GM21447 (cell line): Measurements from ENCODE around the gene PSMG1.
A peak's percentile ranks its signal among the peaks of the same experiment; 100 is the strongest.

Experiments used
- ATAC-seq: cut with Tn5 transposase; IDR thresholded peaks from one replicate; pipeline ENCODE4 v1.9.1; 2021; ENCODE audit not compliant: unreplicated experiment

Gene PSMG1

GRCh38 chr21:39189857-39190604 is 6.8 kb upstream of the PSMG1 start:
- no peak for ATAC-seq

GRCh38 chr21:39188521-39189139 is 5.4 kb upstream of the PSMG1 start:
- ATAC-seq: no peak

GRCh38 chr21:39187141-39187540 is 3.9 kb upstream of the PSMG1 start:
- no peak for ATAC-seq

GRCh38 chr21:39186676-39187075 is 3.4 kb upstream of the PSMG1 start:
- no peak for ATAC-seq

- no peak for ATAC-seq
These were observed 1.9 kb upstream of the PSMG1 start for GRCh38 chr21:39185157-39185556.

- no peak for ATAC-seq
These were observed 1.1 kb upstream of the PSMG1 start for GRCh38 chr21:39184050-39184980.

GRCh38 chr21:39182484-39183271 is 573 bp downstream of the PSMG1 start:
- ATAC-seq: peak; percentile 5

GRCh38 chr21:39182016-39182415 is 1.2 kb downstream of the PSMG1 start:
- no peak for ATAC-seq

- ATAC-seq: no peak
These were observed 1.9 kb downstream of the PSMG1 start for GRCh38 chr21:39181205-39181818.

- ATAC-seq: no peak
These were observed 2.7 kb downstream of the PSMG1 start for GRCh38 chr21:39180429-39181019.

GRCh38 chr21:39178421-39178820 is 4.8 kb downstream of the PSMG1 start:
- ATAC-seq: no peak

GRCh38 chr21:39176271-39176709 is 7.0 kb downstream of the PSMG1 start:
- no peak for ATAC-seq

- ATAC-seq: no peak
These were observed 7.6 kb downstream of the PSMG1 start for GRCh38 chr21:39175665-39176064.

GRCh38 chr21:39175154-39175553 is 8.1 kb downstream of the PSMG1 start:
- no peak for ATAC-seq

- no peak for ATAC-seq
These were observed 9.3 kb downstream of the PSMG1 start for GRCh38 chr21:39173716-39174680.

GRCh38 chr21:39169906-39170305 is 13.3 kb downstream of the PSMG1 start:
- no peak for ATAC-seq

- no peak for ATAC-seq
These were observed 14.5 kb downstream of the PSMG1 start for GRCh38 chr21:39168800-39169199.

GRCh38 chr21:39164523-39164922 is 18.7 kb downstream of the PSMG1 start:
- ATAC-seq: no peak

GRCh38 chr21:39161064-39161463 is 22.2 kb downstream of the PSMG1 start:
- ATAC-seq: no peak
